ACC112 (cell line): Measurements from ENCODE around the gene PODN.

Source experiments
- H2AFZ ChIP-seq: fragments of 200-600 bp; sonication (generic); one replicate; pipeline ENCODE4 v1.6.0; 2017; ENCODE audit warnings: antibody characterized with exemption, low read length; ENCODE audit not compliant: unreplicated experiment
- H3K27ac ChIP-seq: fragments of 200-600 bp; sonication (generic); 2 replicates; pipeline ENCODE4 v1.5.1; 2014; ENCODE audit warnings: low read depth, mild to moderate bottlenecking, antibody characterized with exemption, low read length, moderate library complexity
- H3K27me3 ChIP-seq: fragments of 200-600 bp; sonication (generic); 2 replicates; pipeline ENCODE4 v1.6.1; 2014; ENCODE audit warnings: mild to moderate bottlenecking, antibody characterized with exemption, low read length, moderate library complexity, mixed read lengths; ENCODE audit not compliant: insufficient read depth
- H3K36me3 ChIP-seq: fragments of 200-600 bp; sonication (generic); 2 replicates; pipeline ENCODE4 v1.6.1; 2016; ENCODE audit warnings: mild to moderate bottlenecking, antibody characterized with exemption, low read length, moderate library complexity, mixed read lengths; ENCODE audit not compliant: insufficient read depth
- H3K4me1 ChIP-seq: fragments of 200-600 bp; sonication (generic); one replicate; pipeline ENCODE4 v1.6.1; 2016; ENCODE audit warnings: low read length, mixed read lengths; ENCODE audit not compliant: insufficient read depth, unreplicated experiment, control insufficient read depth
- H3K4me3 ChIP-seq: fragments of 200-600 bp; sonication (generic); 2 replicates; pipeline ENCODE4 v1.5.1; 2014; ENCODE audit warnings: mild to moderate bottlenecking, low read depth, low read length
- H3K79me2 ChIP-seq: fragments of 200-600 bp; sonication (generic); one replicate; pipeline ENCODE4 v1.6.0; 2016; ENCODE audit warnings: low read length; ENCODE audit not compliant: control insufficient read depth, unreplicated experiment, insufficient read depth

PODN gene

GRCh38 chr1:53061859-53062707 is at the start of gene PODN:
Gene PODN (plus strand): TSS chr1:53062213. CDS start chr1:53069856, 7,643 bp downstream.
- Histone ChIP-seq H2AFZ (peak within 1 kb of the TSS; percentile 56), H3K4me3 (peak within 1 kb of the TSS; percentile 77), H3K27ac (no peak within 1 kb of the TSS), H3K36me3 (no peaks in the 10 kb centered on the region), H3K79me2 (no peaks in the 10 kb centered on the region), H3K27me3 (peaks cover 63% of the 10 kb centered on the region), H3K4me1 (no peaks in the 10 kb centered on the region)

- H3K4me1 ChIP-seq = peaks cover 9% of the 10 kb centered on the region
- peak overlapping the region; percentile 100 for H2AFZ ChIP-seq
- H3K79me2 ChIP-seq = peaks cover 24% of the 10 kb centered on the region
- peak overlapping the region; percentile 94 for H3K4me3 ChIP-seq
- no peaks in the 10 kb centered on the region for H3K27me3 ChIP-seq
- no peak overlapping the region for H3K27ac ChIP-seq
- H3K36me3 ChIP-seq = no peaks in the 10 kb centered on the region
These were observed 47.1 kb upstream of the PODN start for GRCh38 chr1:53014791-53015507.

- Histone ChIP-seq H3K4me3 (peak overlapping the region; percentile 94), H3K79me2 (peaks cover 24% of the 10 kb centered on the region), H3K4me1 (peaks cover 9% of the 10 kb centered on the region), H3K27ac (no peak overlapping the region), H3K36me3 (no peaks in the 10 kb centered on the region), H3K27me3 (no peaks in the 10 kb centered on the region), H2AFZ (peak overlapping the region; percentile 69)
These were observed 46.5 kb upstream of the PODN start for GRCh38 chr1:53015508-53015860.

- Histone ChIP-seq H3K4me1 (peaks cover 9% of the 10 kb centered on the region), H3K27ac (no peak overlapping the region), H3K27me3 (no peaks in the 10 kb centered on the region), H3K36me3 (no peaks in the 10 kb centered on the region), H3K79me2 (peaks cover 29% of the 10 kb centered on the region), H2AFZ (no peak overlapping the region), H3K4me3 (peak overlapping the region; percentile 94)
These were observed 45.3 kb upstream of the PODN start for GRCh38 chr1:53016705-53017104.

- Histone ChIP-seq H3K27me3 (no peaks in the 10 kb centered on the region), H2AFZ (no peak overlapping the region), H3K4me1 (peaks cover 16% of the 10 kb centered on the region), H3K36me3 (no peaks in the 10 kb centered on the region), H3K27ac (no peak overlapping the region), H3K4me3 (no peak overlapping the region), H3K79me2 (peaks cover 27% of the 10 kb centered on the region)
These were observed 41.4 kb upstream of the PODN start for GRCh38 chr1:53020588-53020987.

- peaks cover 14% of the 10 kb centered on the region for H3K79me2 ChIP-seq
- H2AFZ ChIP-seq = no peak overlapping the region
- no peak overlapping the region for H3K4me3 ChIP-seq
- peaks cover 12% of the 10 kb centered on the region for H3K4me1 ChIP-seq
- no peaks in the 10 kb centered on the region for H3K27me3 ChIP-seq
- H3K36me3 ChIP-seq = no peaks in the 10 kb centered on the region
- H3K27ac ChIP-seq = no peak overlapping the region
These were observed 39.8 kb upstream of the PODN start for GRCh38 chr1:53022179-53022578.

- Histone ChIP-seq H3K4me3 (no peak overlapping the region), H3K4me1 (peaks cover 12% of the 10 kb centered on the region), H2AFZ (no peak overlapping the region), H3K36me3 (peaks cover 5% of the 10 kb centered on the region; the same call in 1 of the 2 replicates), H3K27me3 (no peaks in the 10 kb centered on the region), H3K27ac (no peak overlapping the region), H3K79me2 (peaks cover 11% of the 10 kb centered on the region)
These were observed 38.5 kb upstream of the PODN start for GRCh38 chr1:53023546-53023945.

- Histone ChIP-seq H3K79me2 (peaks cover 11% of the 10 kb centered on the region), H2AFZ (no peak overlapping the region), H3K27me3 (no peaks in the 10 kb centered on the region), H3K27ac (no peak overlapping the region), H3K36me3 (peaks cover 5% of the 10 kb centered on the region; the same call in 1 of the 2 replicates), H3K4me1 (peaks cover 12% of the 10 kb centered on the region), H3K4me3 (no peak overlapping the region)
These were observed 37.9 kb upstream of the PODN start for GRCh38 chr1:53024117-53024516.

GRCh38 chr1:53025034-53025768 is 36.8 kb upstream of the PODN start:
- H3K36me3 ChIP-seq = peaks cover 5% of the 10 kb centered on the region; the same call in 1 of the 2 replicates
- H3K27ac ChIP-seq = peak overlapping the region; percentile 57
- H3K79me2 ChIP-seq = peaks cover 11% of the 10 kb centered on the region
- H2AFZ ChIP-seq = peak overlapping the region; percentile 26
- no peak overlapping the region for H3K4me3 ChIP-seq
- no peaks in the 10 kb centered on the region for H3K27me3 ChIP-seq
- peaks cover 12% of the 10 kb centered on the region for H3K4me1 ChIP-seq

- H3K27me3 ChIP-seq = no peaks in the 10 kb centered on the region
- peaks cover 12% of the 10 kb centered on the region for H3K4me1 ChIP-seq
- H2AFZ ChIP-seq = peak overlapping the region; percentile 26
- H3K79me2 ChIP-seq = peaks cover 10% of the 10 kb centered on the region
- peaks cover 5% of the 10 kb centered on the region; the same call in 1 of the 2 replicates for H3K36me3 ChIP-seq
- H3K27ac ChIP-seq = peak overlapping the region; percentile 57
- H3K4me3 ChIP-seq = no peak overlapping the region
These were observed 36.3 kb upstream of the PODN start for GRCh38 chr1:53025769-53026112.
